ENCODE data around the gene PFN2.
"Not testable (repeated sequence)": the region's sequence is repeated elsewhere in the genome, so short reads cannot be mapped to it uniquely, and the experiment has no call there.

The PFN2 gene

DNA sequence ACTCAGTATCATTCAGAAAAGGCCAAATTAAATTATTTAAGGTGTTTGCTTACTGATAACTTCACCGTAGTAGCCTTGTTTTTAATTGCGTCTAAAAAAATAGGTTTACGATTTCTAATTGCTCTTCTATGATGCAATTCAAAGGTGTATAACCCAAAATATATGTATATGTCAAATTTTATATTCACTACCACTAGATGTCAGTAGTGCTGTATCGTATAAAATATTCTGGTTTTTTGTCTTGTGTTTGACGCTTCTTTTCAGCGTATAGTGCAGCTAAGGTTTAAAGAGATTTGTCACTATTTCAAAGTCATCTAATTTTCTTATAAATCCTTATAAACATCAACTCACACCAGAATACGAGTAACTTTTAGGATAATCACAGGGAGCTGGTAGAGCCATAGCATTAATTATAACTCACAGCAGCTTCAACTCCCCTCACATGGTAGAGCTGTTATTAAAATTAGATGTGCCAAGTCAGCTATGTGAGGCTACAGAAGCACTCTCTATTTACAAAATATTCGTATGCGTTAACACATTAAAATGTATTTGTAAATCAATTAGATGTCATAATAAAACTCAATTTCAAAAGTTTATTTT, 3.5 kb downstream of the PFN2 start:
- no peak for DNase-seq

- no peak for DNase-seq
These were observed 5.4 kb downstream of the PFN2 start for GRCh38 chr3:149965278-149965677.

DNA sequence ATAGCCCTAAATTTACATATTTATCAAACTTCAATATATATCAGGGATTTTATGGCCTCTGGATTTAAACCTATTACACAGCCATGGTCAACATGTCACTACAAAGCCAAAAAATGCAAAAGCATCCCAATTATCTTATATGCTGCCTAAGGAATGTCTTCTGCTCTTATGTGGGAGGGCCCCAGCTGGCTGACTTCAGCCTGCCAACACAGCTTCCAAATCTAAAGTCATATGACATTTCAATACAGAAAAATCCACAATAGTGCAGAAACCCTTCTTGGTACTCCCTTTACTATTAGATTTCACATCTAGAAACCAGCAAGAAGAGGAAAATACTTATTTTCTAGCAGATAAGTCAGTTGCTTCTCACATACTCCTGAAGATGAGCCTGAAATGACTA, 6.4 kb downstream of the PFN2 start:
- no peak for DNase-seq

DNA sequence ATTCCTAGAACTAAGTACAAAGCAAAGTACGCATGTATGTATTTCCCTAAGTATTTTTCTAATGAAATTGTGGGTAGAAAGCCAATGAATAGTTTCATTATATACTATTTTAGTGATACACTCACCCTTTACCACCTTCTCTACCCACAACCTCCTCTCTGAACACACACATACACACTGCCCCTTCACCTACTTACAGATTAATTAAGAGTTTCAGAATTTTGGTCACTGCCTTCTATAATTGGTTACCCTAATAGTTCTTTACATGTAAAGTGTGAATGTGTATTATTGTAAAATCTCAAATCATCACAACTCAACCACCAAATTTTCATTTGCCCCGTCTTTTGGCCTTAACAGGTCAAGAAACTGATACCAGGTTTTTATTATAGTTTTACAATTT, 7.2 kb downstream of the PFN2 start:
- DNase-seq: no peak

GRCh38 chr3:149959443-149959842, 11.3 kb downstream of the PFN2 start:
- DNase-seq: no peak

DNA sequence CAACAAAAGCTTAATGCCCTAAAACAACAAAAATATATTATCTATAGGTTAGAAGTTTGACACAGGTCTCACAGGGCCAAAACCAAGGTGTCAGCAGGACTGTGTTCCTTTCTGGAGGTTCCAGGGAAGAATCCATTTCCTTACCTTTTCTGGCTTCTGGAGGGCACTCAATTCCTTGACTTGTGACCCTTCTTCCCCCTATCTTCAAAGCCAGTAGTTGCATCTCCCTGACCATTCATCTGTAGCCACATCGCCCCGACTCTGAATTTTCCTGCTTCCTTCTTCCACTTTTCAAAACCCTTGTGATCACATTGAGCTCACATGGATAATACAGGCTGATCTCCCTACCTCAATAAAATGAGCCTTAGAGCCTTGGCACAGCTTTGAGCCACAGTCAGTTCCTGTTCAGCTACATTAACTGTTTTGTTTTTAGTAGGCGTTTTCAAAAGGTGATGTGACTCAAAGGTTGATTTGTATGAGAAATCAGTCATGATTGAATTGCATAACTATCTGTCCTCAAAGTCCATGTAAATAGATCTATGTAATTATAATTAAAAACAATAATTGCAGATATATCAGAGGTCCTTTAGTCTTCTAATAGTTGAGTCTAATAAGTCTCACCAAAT, 12.4 kb downstream of the PFN2 start:
- no peak for DNase-seq

GRCh38 chr3:149957361-149958125, 13.2 kb downstream of the PFN2 start:
- DNase-seq: no peak

DNA sequence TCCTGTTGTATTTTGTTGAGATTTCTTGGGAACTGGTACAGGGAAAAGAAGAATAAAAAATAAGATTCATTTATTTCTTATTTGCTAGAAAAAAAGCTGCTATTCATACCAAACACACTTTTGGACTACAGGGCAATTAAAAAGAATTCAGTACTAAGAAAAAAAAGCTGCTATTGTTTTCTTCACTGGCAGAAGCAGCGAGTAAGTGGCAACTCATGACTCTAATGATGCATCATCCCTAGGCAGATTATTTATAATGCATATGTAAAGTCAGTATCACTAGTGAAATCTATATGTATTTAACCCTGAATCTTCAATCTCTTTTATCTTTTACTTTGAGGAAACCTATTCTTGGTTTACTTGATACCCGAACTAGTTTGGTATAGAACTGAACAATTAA, 15.2 kb downstream of the PFN2 start:
- DNase-seq: no peak

DNA sequence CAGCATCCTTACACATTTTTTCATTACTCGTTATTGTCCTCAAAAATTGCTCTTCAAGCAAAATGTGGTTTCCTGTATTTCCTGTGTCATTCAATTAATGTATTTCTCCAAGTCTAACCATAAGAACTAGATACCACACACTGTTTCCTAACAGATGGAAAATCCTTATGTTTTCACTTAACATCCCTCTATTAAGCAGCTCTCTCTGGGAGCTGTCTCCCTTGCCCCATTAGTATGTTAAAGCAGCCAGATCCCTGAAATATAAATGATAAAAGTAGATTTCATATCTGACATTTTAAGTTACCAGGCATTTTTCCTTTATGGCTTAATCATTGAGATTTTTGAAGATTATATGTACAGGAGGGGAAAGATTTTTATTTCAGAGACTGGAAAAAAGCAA, 15.9 kb downstream of the PFN2 start:
- no peak for DNase-seq

DNA sequence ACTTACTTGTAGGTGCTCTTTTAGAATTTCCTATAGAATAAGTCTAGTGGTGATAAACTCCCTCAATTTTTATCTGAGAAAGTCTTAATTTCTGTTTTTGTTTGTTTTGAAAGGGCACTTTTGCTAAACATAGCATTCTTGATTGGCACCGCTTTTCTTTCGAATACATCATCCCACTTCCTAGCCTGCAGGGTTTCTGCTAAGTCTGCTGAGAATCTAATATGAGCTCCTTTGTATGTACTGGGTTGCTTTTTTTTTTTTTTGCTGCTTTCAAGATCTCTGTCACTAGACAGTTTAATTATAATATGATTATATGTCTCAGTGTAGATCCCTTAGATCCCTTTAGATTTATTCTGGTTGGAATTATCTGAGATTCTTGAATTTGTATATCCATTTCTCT, 21.5 kb downstream of the PFN2 start:
- no peak for DNase-seq

- DNase-seq: no peak
These were observed 23.5 kb downstream of the PFN2 start for GRCh38 chr3:149947231-149947630.

- DNase-seq: not testable (repeated sequence)
These were observed 26.7 kb downstream of the PFN2 start for GRCh38 chr3:149943966-149944365.

- DNase-seq: no peak
These were observed 28.3 kb downstream of the PFN2 start for GRCh38 chr3:149942409-149942808.

- DNase-seq: no peak
These were observed 28.7 kb downstream of the PFN2 start for GRCh38 chr3:149941946-149942345.

DNA sequence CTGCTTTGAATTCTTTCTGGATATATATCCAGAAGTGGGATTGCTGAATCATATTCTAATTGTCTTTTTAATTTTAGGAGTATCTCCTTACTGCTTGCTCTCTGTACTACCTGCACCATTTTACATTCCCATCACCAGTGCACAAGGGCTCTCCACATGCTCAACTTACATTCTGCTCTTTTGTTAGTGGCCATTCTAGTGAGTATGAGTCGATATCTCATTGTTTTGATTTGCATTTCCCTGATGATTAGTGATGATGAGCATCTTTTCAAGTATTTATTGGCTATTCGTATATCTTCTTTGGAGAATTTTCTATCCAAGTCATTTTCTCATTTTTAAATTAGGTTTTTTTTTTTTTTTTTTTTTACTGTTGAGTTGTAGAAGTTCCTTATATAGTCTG, 29.5 kb downstream of the PFN2 start:
- no peak for DNase-seq

- DNase-seq: not testable (repeated sequence)
These were observed 32.2 kb downstream of the PFN2 start for GRCh38 chr3:149938392-149939055.

DNA sequence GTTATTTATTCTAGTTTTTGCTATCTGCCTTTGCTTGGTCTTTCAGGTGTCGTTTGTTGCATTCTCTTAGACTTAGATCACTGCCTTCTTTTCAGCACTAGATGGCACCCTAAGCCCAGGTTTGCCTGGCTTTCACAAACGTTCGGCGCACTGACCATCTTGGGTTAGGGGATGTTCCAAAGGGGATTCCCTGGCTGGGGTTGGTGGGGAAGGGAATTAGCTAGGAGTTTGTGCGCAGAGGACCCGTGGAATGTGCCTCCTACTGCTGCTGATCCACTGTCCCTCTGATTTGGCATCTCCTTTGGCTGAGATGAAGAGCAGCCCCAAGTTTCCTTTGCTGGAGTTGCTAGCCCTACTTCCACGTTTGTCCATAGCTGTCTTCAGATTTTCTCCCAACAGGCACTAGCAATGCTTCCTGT, 33.9 kb downstream of the PFN2 start:
- DNase-seq: no peak

DNA sequence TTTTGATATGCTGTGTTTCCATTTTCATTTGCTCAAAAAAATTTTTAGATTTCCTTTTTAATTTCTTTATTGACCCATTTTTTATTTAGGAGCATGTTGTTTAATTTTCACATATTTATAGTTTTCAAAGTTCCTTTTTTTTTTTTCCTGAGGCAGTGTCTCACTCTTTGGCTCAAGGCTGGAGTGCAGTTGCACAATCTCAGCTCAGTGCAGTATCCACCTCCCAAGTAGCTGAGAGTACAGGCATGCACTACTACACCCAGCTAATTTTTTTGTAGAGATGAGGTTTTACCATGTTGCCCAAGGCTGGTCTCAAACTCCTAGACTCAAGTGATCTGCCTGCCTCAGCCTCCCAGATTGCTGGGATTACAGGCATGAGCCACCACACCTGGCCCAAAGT, 36.2 kb downstream of the PFN2 start:
- DNase-seq: no peak

DNA sequence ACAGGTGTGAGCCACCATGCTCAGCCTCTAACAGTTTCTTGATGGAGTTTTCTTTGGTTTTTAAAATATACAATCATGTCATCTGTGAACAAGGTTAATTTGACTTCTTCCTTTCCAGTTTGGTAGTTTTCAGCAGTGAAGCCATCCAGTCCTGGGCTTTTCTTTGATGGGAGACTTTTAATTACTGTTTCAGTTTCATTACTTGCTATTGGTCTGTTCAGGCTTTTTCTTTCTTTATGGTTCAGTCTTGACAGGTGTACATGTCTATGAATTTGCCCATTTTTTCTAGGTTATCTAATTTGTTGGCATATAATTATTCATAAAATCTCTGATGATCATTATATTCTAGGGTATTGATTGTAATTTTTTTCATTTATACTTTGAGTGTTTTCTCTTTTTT, 36.8 kb downstream of the PFN2 start:
- DNase-seq: no peak

DNA sequence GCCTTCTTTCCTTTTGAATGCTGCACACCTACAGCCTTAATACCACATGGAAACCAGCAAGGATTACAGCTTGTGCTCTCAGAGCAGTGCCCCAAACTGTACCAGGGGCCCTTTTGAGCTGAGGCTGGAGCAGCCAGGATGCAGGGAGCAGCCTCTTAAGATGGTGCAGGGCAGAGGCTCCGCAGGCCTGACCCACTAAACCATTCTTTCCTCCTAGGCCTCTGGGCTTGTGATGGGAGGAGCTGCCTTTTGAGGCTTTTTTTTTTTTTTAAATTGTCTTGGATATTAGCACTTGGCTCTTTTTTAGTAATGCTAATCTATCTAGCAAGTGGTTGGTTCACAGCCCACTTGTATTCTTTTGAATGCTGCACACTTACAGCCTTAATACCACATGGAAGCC, 37.7 kb downstream of the PFN2 start:
- no peak for DNase-seq

GRCh38 chr3:149920119-149920518, 50.6 kb downstream of the PFN2 start:
- DNase-seq: no peak

DNA sequence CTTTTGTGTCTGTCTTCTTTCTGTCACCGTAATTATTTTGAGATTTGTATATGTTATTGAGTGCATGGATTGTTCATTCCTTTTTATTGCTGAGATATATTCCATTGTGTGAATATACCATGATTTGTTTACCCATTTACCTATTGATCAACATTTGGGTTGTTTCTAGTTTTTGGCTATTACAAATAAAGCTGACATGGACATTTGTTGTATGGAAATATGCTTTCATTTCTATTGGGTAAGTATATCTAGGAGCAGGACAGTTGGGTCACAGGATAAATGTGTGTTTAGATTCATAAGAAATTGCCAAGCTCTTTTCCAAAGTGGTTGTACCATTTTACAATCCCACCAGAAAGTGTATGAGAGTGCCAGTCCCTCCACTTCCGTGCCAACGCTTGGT, 51.2 kb downstream of the PFN2 start:
- DNase-seq: no peak

GRCh38 chr3:149917124-149917667, 53.5 kb downstream of the PFN2 start:
- no peak for DNase-seq

Measured in activated gamma-delta T cell (primary cell).